PC-9 (cell line): ENCODE measurements around the gene NFKBIA. TPM values are rescaled to one million over a fixed set of nuclear protein-coding genes. Genes with fewer than 3 reads are reported as not detected.

Experiments used
- BruUV-seq: library from RNA; stranded (reverse); fragments of 400-500 nt; replicated peaks from 2 replicates; lab custom pipeline; 2021; lab: Mats Ljungman, UMichigan
- CTCF ChIA-PET: fragments of 300-600 bp; sonication (Branson Sonifier 250); formaldehyde crosslinking; loops from one replicate; lab custom pipeline; 2022; ENCODE audit warnings: antibody characterized with exemption; lab: Charles Lee
- POLR2A ChIA-PET: fragments of 300-600 bp; sonication (Branson Sonifier 250); formaldehyde crosslinking; loops from one replicate; lab custom pipeline; 2022; ENCODE audit warnings: antibody characterized with exemption; ENCODE audit not compliant: unreplicated experiment; lab: Charles Lee
- DNase-seq, 2 experiments: peaks; one replicate each; pipeline versions ENCODE4 v3.0.0 to v3.0.0-alpha.2; 2015 to 2022; ENCODE audit warnings: mixed read lengths in 1 of 2
- H2AFZ ChIP-seq: fragments of 200-600 bp; sonication (generic); 2 replicates; pipeline ENCODE4 v1.8.1; 2017; ENCODE audit warnings: antibody characterized with exemption
- H3F3A ChIP-seq: fragments of 200-600 bp; sonication (generic); 2 replicates; pipeline ENCODE4 v1.8.1; 2017; ENCODE audit warnings: antibody characterized with exemption, mild to moderate bottlenecking, low read depth; ENCODE audit not compliant: insufficient read depth
- H3K27ac ChIP-seq: fragments of 200-600 bp; sonication (generic); 2 replicates; pipeline ENCODE4 v1.6.1; 2016; ENCODE audit warnings: mixed run types
- H3K27me3 ChIP-seq: fragments of 200-600 bp; sonication (generic); 2 replicates; pipeline ENCODE4 v1.6.1; 2016; ENCODE audit warnings: low read depth, mixed run types; ENCODE audit not compliant: insufficient read depth
- H3K36me3 ChIP-seq: fragments of 200-600 bp; sonication (generic); 2 replicates; pipeline ENCODE4 v1.6.1; 2016; ENCODE audit warnings: low read depth, mixed run types
- H3K4me1 ChIP-seq: fragments of 200-600 bp; sonication (generic); replicated peaks from 2 replicates; pipeline ENCODE4 v1.6.1; 2016; ENCODE audit warnings: mixed run types; ENCODE audit not compliant: insufficient read depth
- H3K4me2 ChIP-seq: fragments of 200-600 bp; sonication (generic); 2 replicates; pipeline ENCODE4 v1.6.1; 2017; ENCODE audit warnings: mixed run types
- H3K4me3 ChIP-seq: fragments of 200-600 bp; sonication (generic); 2 replicates; pipeline ENCODE4 v1.6.1; 2016; ENCODE audit warnings: mixed run types
- H3K79me2 ChIP-seq: fragments of 200-600 bp; sonication (generic); 2 replicates; pipeline ENCODE4 v1.6.1; 2017; ENCODE audit warnings: low read depth, mixed run types
- H3K9me2 ChIP-seq: fragments of 200-600 bp; sonication (generic); 2 replicates; pipeline ENCODE4 v1.8.1; 2017; ENCODE audit warnings: mild to moderate bottlenecking; ENCODE audit not compliant: insufficient read depth
- H3K9me3 ChIP-seq: fragments of 200-600 bp; sonication (generic); 2 replicates; pipeline ENCODE4 v1.8.1; 2016; ENCODE audit warnings: low read depth; ENCODE audit not compliant: insufficient read depth
- H4K20me1 ChIP-seq: fragments of 200-600 bp; sonication (generic); 2 replicates; pipeline ENCODE4 v1.8.1; 2017; ENCODE audit not compliant: insufficient read depth
- EZH2 ChIP-seq: fragments of 200-600 bp; sonication (generic); IDR thresholded peaks from 2 replicates; pipeline ENCODE4 v1.8.0; 2017; ENCODE audit warnings: antibody characterized with exemption, low read depth
- intact Hi-C: fragments of 100-400 bp; cut with micrococcal nuclease; formaldehyde crosslinking; loops from one replicate; pipeline ENCODE4 v1.10.0; 2022; ENCODE audit not compliant: unreplicated experiment
- total RNA-seq: library from RNA; stranded (reverse); gene quantifications from 2 replicates; pipeline ENCODE4 v1.2.3, GENCODE V29; 2021
- TF ChIP-seq, protein P1 (sequence below): fragments of 200-600 bp; sonication (generic); conservative IDR thresholded peaks from 2 replicates; pipeline ENCODE4 v1.6.1; 2017; ENCODE audit warnings: mixed run types, antibody characterized with exemption, mild to moderate bottlenecking, moderate library complexity

NFKBIA gene
- total RNA-seq, 1 experiment from 2014 or later, result 34.8 TPM

DNA sequence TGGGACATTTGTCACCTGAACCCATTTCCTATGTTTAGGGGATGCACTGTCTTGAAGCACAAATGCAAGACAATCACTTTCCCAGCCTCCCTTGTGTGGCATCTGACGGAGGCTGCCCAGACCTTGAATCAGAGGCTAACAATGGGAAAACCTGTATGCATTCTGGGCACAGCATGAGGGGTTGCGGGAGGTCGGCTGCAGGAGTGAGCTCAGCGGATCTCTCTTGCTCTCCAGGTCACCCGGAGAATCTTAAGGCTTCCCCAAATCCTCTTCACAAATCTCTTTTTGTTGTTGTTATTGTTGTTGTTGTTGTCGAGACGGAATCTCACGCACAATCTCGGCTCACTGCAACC lies 15.3 kb downstream of the NFKBIA start:
- H3K27ac ChIP-seq, result no peak overlapping the region
- H3F3A ChIP-seq, result peaks cover 4% of the 10 kb centered on the region; the same call in 1 of the 2 replicates
- H3K4me3 ChIP-seq, result no peak overlapping the region
- no peak overlapping the region for H2AFZ ChIP-seq
- intact Hi-C loops, result no loop called here
- no peaks in the 10 kb centered on the region for H3K9me3 ChIP-seq
- H3K4me1 ChIP-seq, result peaks cover 18% of the 10 kb centered on the region
- H3K9me2 ChIP-seq, result no peaks in the 10 kb centered on the region
- DNase-seq, result no peak
- no TSS peak for BruUV-seq
- CTCF ChIA-PET, result no interaction called here
- no peak overlapping the region for H3K4me2 ChIP-seq
- TF ChIP-seq, protein P1, sequence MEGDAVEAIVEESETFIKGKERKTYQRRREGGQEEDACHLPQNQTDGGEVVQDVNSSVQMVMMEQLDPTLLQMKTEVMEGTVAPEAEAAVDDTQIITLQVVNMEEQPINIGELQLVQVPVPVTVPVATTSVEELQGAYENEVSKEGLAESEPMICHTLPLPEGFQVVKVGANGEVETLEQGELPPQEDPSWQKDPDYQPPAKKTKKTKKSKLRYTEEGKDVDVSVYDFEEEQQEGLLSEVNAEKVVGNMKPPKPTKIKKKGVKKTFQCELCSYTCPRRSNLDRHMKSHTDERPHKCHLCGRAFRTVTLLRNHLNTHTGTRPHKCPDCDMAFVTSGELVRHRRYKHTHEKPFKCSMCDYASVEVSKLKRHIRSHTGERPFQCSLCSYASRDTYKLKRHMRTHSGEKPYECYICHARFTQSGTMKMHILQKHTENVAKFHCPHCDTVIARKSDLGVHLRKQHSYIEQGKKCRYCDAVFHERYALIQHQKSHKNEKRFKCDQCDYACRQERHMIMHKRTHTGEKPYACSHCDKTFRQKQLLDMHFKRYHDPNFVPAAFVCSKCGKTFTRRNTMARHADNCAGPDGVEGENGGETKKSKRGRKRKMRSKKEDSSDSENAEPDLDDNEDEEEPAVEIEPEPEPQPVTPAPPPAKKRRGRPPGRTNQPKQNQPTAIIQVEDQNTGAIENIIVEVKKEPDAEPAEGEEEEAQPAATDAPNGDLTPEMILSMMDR, result no peak
- TF ChIP-seq EZH2, result no peak
- H3K36me3 ChIP-seq, result no peaks in the 10 kb centered on the region
- no peaks in the 10 kb centered on the region for H3K79me2 ChIP-seq
- no peaks in the 10 kb centered on the region for H4K20me1 ChIP-seq
- no peaks in the 10 kb centered on the region for H3K27me3 ChIP-seq
- POLR2A ChIA-PET, result no interaction called here

GRCh38 chr14:35388656-35389314 lies 15.8 kb downstream of the NFKBIA start:
- Histone ChIP-seq H3K9me2 (no peaks in the 10 kb centered on the region), H3K4me3 (no peak overlapping the region), H3K4me1 (peaks cover 18% of the 10 kb centered on the region), H3K4me2 (no peak overlapping the region), H3K27me3 (no peaks in the 10 kb centered on the region), H3K36me3 (no peaks in the 10 kb centered on the region), H3F3A (peaks cover 4% of the 10 kb centered on the region; the same call in 1 of the 2 replicates), H3K79me2 (no peaks in the 10 kb centered on the region), H2AFZ (no peak overlapping the region), H4K20me1 (no peaks in the 10 kb centered on the region), H3K27ac (no peak overlapping the region), H3K9me3 (no peaks in the 10 kb centered on the region)
- TF ChIP-seq, protein P1, result no peak
- TF ChIP-seq EZH2, result no peak
- CTCF ChIA-PET, result no interaction called here
- DNase-seq, result no peak
- intact Hi-C loops, result no loop called here
- POLR2A ChIA-PET, result no interaction called here
- BruUV-seq, result no TSS peak

DNA sequence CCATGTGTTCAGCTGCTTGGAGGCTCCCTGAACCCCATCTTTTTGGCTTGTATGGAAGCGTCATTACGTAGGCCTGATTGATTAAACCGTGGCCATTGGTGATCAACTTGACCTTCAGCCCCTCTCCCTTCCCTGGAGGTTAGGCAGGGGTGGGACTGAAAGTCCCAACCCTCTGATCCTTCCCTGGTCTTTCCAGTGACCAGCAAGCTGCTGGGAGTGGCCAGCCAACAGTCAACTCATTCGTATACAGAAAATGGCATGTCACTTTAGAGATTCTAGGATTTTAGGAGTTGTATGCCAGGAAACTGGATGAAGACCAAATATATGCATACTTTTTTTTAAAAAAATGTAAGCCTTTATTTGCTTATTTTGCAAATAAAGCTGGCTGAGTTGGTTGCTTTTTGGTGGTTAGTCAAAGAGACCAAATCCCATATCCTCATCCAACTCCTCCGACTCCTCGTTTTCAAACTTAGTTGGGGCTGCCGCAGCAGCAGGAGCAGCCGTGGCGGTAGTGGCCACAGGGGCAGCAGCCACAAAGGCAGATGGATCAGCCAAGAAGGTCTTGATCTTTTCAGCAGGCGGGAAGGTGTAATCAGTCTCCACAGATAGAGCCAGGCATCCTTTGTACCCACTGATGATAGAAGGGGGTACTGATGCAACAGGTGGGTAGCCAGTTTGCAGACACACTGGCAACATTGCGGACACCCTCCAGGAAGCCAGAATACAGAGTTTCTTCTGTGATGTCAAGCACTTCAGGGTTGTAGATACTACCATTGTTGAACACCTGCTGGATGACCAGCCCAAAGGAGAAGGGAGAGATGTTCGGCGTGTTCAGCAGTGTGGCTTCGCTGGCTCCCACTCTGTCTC lies 16.6 kb downstream of the NFKBIA start:
- BruUV-seq, result no TSS peak
- Histone ChIP-seq H3K9me3 (no peaks in the 10 kb centered on the region), H3K79me2 (no peaks in the 10 kb centered on the region), H3K27me3 (no peaks in the 10 kb centered on the region), H3K27ac (no peak overlapping the region), H3K4me2 (no peak overlapping the region), H3F3A (peaks cover 4% of the 10 kb centered on the region; the same call in 1 of the 2 replicates), H3K4me1 (peaks cover 18% of the 10 kb centered on the region), H3K36me3 (no peaks in the 10 kb centered on the region), H4K20me1 (no peaks in the 10 kb centered on the region), H2AFZ (no peak overlapping the region), H3K4me3 (no peak overlapping the region), H3K9me2 (no peaks in the 10 kb centered on the region)
- POLR2A ChIA-PET, result interaction anchor here (0.6 to 0.7 kb wide), 2 partner anchors 14 to 73 kb away, joined by 5 to 24 read pairs; no protein-coding TSS in a partner anchor
- CTCF ChIA-PET, result no interaction called here
- intact Hi-C loops, result no loop called here
- TF ChIP-seq, protein P1, result no peak
- TF ChIP-seq EZH2, result no peak
- DNase-seq, result no peak
